Testis (tissue), 3 donors: ENCODE data around the gene ARFGEF3. TPM values are rescaled to one million over a fixed set of nuclear protein-coding genes. Genes with fewer than 3 reads are reported as not detected.
"Not testable (repeated sequence)": the region's sequence is repeated elsewhere in the genome, so short reads cannot be mapped to it uniquely, and the experiment has no call there.

Experiments used
- DNase-seq: peaks from one replicate; pipeline ENCODE4 v3.0.0-alpha.2; 2019
- H3K27ac ChIP-seq, 2 donors: fragments of 200-600 bp; sonication (generic); one replicate each; pipeline ENCODE4 v1.5.1; 2019
- H3K27me3 ChIP-seq: fragments of 200-600 bp; sonication (generic); one replicate; pipeline ENCODE4 v1.5.1; 2019
- H3K36me3 ChIP-seq: fragments of 200-600 bp; sonication (generic); one replicate; pipeline ENCODE4 v1.5.1; 2017; ENCODE audit warnings: low read depth; ENCODE audit errors: missing control alignments
- H3K4me1 ChIP-seq: fragments of 200-600 bp; sonication (generic); one replicate; pipeline ENCODE4 v1.5.1; 2019
- H3K4me3 ChIP-seq, 2 donors: fragments of 200-600 bp; sonication (generic); one replicate each; pipeline ENCODE4 v1.5.1; 2017 to 2019
- H3K9me3 ChIP-seq: fragments of 200-600 bp; sonication (generic); one replicate; pipeline ENCODE4 v1.5.1; 2017
- CTCF ChIP-seq, 3 experiments: fragments of 450-650 bp in 2 of 3; fragments of 200-600 bp in 1 of 3; sonication (generic) in 1 of 3; IDR thresholded peaks; one replicate each; pipeline ENCODE4 v1.5.1; 2016 to 2019; ENCODE audit warnings: antibody characterized with exemption in 3 of 3, mild to moderate bottlenecking in 2 of 3, moderate library complexity in 1 of 3
- POLR2A ChIP-seq: fragments of 450-650 bp; IDR thresholded peaks from one replicate; pipeline ENCODE4 v1.6.1; 2017; ENCODE audit warnings: antibody characterized with exemption, mild to moderate bottlenecking, moderate library complexity
- WGBS, 2 donors: methylation state at CpG; one replicate each; pipeline ENCODE4 v1.1.5; 2018; 5-methylcytosine and 5-hydroxymethylcytosine counted together
- intact Hi-C: fragments of 100-400 bp; cut with DNase I; formaldehyde crosslinking; loops from one replicate; pipeline ENCODE4 v1.15.1; 2023; ENCODE audit warnings: low total_unique reads
- polyA plus RNA-seq: library from polyadenylated mRNA; stranded (reverse); fragments of 350-450 nt; fragmentation: Illumina TruSeq; extraction: RNeasy Lipid Tissue Mini Kit (QIAGEN cat#74804); gene quantifications from one replicate; pipeline ENCODE4 v1.2.3, GENCODE V29; 2014; ENCODE audit warnings: low read depth, low replicate concordance; ENCODE audit not compliant: insufficient read depth
- total RNA-seq, 2 donors: library from RNA; depleted of rRNA; stranded (reverse); fragments of >200 nt; gene quantifications; one replicate each; pipeline ENCODE4 v1.2.3, GENCODE V29; 2016

Gene ARFGEF3
- total and polyA plus RNA-seq, 3 donors from 2014 or later: 1.9 to 2.9 (median 2.8) TPM

- H3K27me3 ChIP-seq: no peaks in the 10 kb centered on the region
- no peak overlapping the region for H3K27ac ChIP-seq
- WGBS, 2 donors: 70 to 79% methylated on average over 2 of the region's 2 CpGs
- no peak for DNase-seq
- TF ChIP-seq CTCF (IDR thresholded peaks at IDR 0.05) (no peak), POLR2A (no peak)
- H3K36me3 ChIP-seq: no peaks in the 10 kb centered on the region
- intact Hi-C loops: no loop called here
- no peaks in the 10 kb centered on the region for H3K9me3 ChIP-seq
- no peaks in the 10 kb centered on the region for H3K4me1 ChIP-seq
- H3K4me3 ChIP-seq: no peak overlapping the region
Observed at GRCh38 chr6:138346302-138347195, 184.8 kb downstream of the ARFGEF3 start.

DNA sequence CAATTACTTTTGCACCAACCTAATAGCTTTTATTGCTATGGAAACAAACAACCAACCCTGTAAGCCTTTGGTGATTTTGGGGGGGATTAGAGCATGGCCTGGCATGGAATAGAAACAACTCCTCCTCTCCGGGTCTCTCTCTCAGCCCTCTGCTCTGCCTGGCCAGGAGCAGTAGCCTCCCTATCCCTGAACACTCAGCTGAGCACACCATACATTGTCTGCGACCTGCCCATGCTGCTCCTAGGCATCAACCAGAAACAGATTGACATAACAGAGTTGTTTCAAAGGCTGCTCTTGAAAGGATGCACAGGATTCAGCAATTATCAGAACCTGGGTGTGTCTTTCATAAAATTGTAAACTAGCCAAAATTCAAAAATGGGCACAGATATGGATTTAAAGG lies 186.1 kb downstream of the ARFGEF3 start:
- H3K36me3 ChIP-seq: no peaks in the 10 kb centered on the region
- no peak overlapping the region for H3K27ac ChIP-seq
- intact Hi-C loops: no loop called here
- no peak for TF ChIP-seq CTCF (IDR thresholded peaks at IDR 0.05)
- TF ChIP-seq POLR2A: no peak
- H3K9me3 ChIP-seq: no peaks in the 10 kb centered on the region
- H3K4me3 ChIP-seq: no peak overlapping the region
- 62 to 74% methylated on average over 2 of the region's 2 CpGs for WGBS, 2 donors
- H3K27me3 ChIP-seq: no peaks in the 10 kb centered on the region
- no peaks in the 10 kb centered on the region for H3K4me1 ChIP-seq
- no peak for DNase-seq

- TF ChIP-seq POLR2A (no peak), CTCF (IDR thresholded peaks at IDR 0.05) (no peak)
- Histone ChIP-seq H3K4me1 (no peaks in the 10 kb centered on the region), H3K27me3 (no peaks in the 10 kb centered on the region), H3K36me3 (no peaks in the 10 kb centered on the region), H3K9me3 (no peaks in the 10 kb centered on the region), H3K4me3 (no peak overlapping the region), H3K27ac (no peak overlapping the region)
- intact Hi-C loops: no loop called here
- 85 to 86% methylated on average over 3 of the region's 3 CpGs for WGBS, 2 donors
- no peak for DNase-seq
Observed at GRCh38 chr6:138349891-138350290, 188.2 kb downstream of the ARFGEF3 start.

DNA sequence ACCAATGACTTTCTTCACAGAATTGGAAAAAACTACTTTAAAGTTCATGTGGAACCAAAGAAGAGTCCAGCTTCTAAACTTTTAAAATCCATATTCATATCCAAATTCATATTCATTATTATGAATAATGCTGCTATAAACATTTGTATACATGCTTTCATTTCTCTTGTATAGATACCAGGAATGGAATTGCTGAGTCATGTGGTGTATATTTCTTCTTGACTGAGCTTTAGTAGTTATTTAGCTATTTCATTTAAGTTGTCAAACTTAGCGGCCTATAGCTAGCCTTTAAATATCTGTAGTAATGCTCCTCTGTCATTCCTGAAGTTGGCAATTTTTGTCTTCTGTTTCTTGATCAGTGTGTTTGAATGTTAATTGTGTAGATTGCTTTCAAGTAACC lies 196.2 kb downstream of the ARFGEF3 start:
- no peaks in the 10 kb centered on the region for H3K9me3 ChIP-seq
- intact Hi-C loops: no loop called here
- no peak for TF ChIP-seq CTCF (IDR thresholded peaks at IDR 0.05)
- TF ChIP-seq POLR2A: no peak
- H3K27me3 ChIP-seq: no peaks in the 10 kb centered on the region
- H3K36me3 ChIP-seq: no peaks in the 10 kb centered on the region
- H3K4me1 ChIP-seq: no peaks in the 10 kb centered on the region
- H3K27ac ChIP-seq: no peak overlapping the region
- WGBS, 2 donors: 91% methylated on average over 1 of the region's 1 CpG
- no peak for DNase-seq
- no peak overlapping the region for H3K4me3 ChIP-seq

- H3K27me3 ChIP-seq, H3K36me3 ChIP-seq, intact Hi-C loops, H3K4me1 ChIP-seq, H3K4me3 ChIP-seq, H3K27ac ChIP-seq, H3K9me3 ChIP-seq, DNase-seq: not testable (repeated sequence)
- WGBS, 2 donors: 94 to 95% methylated on average over 8 of the region's 8 CpGs
Observed at GRCh38 chr6:138368684-138369083, 206.9 kb downstream of the ARFGEF3 start.
